OCI-LY3 (cell line): Measurements from ENCODE around the gene FAM217B.

Experiments
- CTCF ChIP-seq: fragments of 200-600, 300-600 bp; sonication (generic); IDR thresholded peaks from 2 replicates; pipeline ENCODE4 v1.5.1; 2014; ENCODE audit warnings: antibody characterized with exemption, low read length, low read depth
- EZH2phosphoT487 ChIP-seq: fragments of 200-600 bp; shearing (Covaris generic); IDR thresholded peaks from 2 replicates; pipeline ENCODE4 v1.6.1; 2018; ENCODE audit warnings: antibody characterized with exemption, mixed run types, low read depth

DNA sequence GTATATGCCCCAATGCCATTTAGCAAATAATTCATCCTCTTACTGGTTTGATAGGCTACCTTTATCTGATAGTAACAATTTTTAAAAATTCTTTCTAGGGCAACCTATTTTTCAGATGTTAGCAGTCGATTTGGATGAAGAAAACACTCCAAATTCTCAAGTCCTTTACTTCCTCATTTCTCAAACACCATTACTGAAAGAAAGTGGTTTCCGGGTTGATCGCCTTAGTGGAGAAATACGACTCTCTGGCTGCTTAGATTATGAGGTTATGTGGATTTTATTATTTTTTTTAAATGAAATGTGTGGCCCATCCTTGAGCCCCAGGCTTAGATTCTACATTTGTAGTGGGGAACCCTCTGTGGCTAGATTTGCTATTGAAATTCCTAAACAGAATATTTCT is 44.4 kb downstream of the FAM217B start:
- no peak for TF ChIP-seq CTCF
- TF ChIP-seq EZH2phosphoT487, result no peak
